HL-60 (cell line): ENCODE results near the gene CORO6.

Source experiments
- DNase-seq, 2 experiments: peaks; one replicate each; pipeline ENCODE4 v3.0.0-alpha.2; 2010 to 2020; ENCODE audit warnings: low read depth in 1 of 2, low spot score in 1 of 2
- H3K27ac ChIP-seq: fragments of 250-450 bp; sonication (Bioruptor Pico); replicated peaks from 2 replicates; pipeline ENCODE4 v1.5.1; 2020; ENCODE audit warnings: mild to moderate bottlenecking, moderate library complexity
- H3K27me3 ChIP-seq: fragments of 250-450 bp; sonication (Bioruptor Pico); 2 replicates; pipeline ENCODE4 v1.5.1; 2021; ENCODE audit warnings: mild to moderate bottlenecking, moderate library complexity; ENCODE audit not compliant: insufficient read depth, poor library complexity, severe bottlenecking
- H3K4me3 ChIP-seq: replicated peaks from 2 replicates; pipeline ENCODE4 v1.5.1; 2011; ENCODE audit warnings: mild to moderate bottlenecking, control low read depth, low read length; ENCODE audit not compliant: insufficient read depth
- CTCF ChIP-seq: IDR thresholded peaks from one replicate; pipeline ENCODE4 v1.5.1; 2011; ENCODE audit warnings: low read length, control low read depth, inconsistent platforms; ENCODE audit not compliant: insufficient read depth
- GABPA ChIP-seq: IDR thresholded peaks from 2 replicates; pipeline ENCODE4 v1.6.1; 2012; ENCODE audit warnings: low read depth
- POLR2AphosphoS5 ChIP-seq: IDR thresholded peaks from 2 replicates; pipeline ENCODE4 v1.6.1; 2012; ENCODE audit warnings: low read depth
- REST ChIP-seq: IDR thresholded peaks from 2 replicates; pipeline ENCODE4 v1.6.1; 2012; ENCODE audit warnings: low read depth; ENCODE audit not compliant: insufficient replicate concordance
- SPI1 ChIP-seq: IDR thresholded peaks from 2 replicates; pipeline ENCODE4 v1.6.1; 2012; ENCODE audit warnings: low read depth, mild to moderate bottlenecking, borderline replicate concordance

CORO6 gene

DNA sequence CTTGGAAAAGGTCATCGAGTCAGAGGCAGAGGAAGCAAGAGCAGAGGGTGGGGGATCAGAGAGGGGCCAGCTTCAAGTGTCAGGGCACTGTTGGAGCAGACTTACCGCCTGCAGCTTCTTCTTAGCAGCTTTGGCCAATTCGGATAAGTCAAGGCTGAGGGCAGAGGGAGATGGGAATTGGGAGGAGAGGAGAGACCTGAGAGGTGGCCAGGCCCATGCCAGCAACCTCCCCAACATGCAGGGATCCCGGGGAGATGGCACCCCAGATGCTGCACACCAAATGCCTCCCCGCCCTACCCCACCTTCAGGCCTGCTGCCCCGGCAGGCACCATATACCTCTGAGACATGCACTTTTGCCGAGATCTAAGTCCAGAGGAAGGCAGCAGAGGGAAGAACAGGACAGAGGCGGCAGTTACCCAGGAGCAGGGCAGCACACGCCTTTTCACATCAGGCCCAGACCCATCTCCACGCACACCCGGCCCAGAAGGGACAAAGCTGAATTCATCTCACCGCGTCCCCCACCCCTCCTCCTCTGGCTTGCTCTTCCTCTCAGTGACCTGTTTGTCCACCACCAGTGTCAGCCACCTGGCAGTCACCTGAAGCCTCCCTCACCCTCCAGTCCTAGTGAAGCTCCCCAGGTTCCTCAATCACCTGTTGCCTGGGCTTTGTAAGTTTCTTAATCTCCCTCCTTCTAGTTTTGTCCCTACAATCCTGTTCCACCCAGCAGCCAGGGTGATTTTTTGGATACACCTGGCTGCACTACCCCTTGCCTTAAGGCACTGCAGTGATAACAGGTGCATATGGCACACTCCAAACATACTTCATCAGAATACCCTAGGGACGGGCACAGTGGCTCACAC is 43.9 kb downstream of the CORO6 start:
- Histone ChIP-seq H3K27ac (no peak overlapping the region), H3K4me3 (no peak overlapping the region), H3K27me3 (no peaks in the 10 kb centered on the region)
- no peak for DNase-seq
- no peak for TF ChIP-seq GABPA
- no peak for TF ChIP-seq POLR2AphosphoS5
- no peak for TF ChIP-seq CTCF
- TF ChIP-seq REST: no peak

DNA sequence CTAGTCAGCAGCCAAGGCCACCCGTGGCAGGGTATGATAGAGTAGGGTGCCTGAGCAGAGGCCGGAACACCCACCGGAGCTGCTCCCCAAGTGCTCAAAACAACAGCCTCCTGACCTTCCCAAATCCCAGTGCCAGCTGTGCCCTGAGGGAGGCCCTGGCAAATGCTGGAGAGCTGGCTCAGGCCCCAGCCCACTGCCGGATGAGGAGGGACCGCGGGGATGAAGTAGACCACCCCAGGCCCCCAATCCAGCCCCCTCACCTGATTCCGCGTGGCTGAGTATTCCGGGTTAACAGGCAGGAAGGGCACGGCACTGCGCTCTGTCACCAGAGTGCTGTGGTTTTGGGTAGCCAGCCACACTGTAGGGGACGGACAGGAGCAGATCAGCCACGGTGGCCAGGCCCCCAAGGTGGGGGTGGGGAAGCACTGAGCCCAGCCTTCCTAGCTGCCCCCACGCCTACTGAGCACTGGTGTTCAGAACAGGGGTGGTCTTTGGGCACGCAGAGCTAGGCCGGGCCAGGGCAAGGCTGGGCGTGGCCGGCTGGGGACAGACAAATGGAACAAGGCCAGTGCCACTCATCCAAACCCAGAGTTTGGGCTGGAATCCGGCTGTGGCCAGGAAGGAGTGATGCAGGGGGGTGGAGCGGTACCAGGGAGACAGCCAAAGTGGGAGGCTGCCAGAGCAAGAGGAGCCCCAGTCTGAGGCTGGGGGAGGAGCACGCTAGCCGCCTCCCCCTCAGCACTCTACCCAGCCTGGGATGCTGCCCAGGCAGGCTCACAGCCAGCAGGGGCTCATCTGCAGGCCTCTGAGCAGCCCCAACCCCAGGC is 45.1 kb downstream of the CORO6 start:
- no peak for DNase-seq
- Histone ChIP-seq H3K4me3 (no peak overlapping the region), H3K27ac (no peak overlapping the region), H3K27me3 (no peaks in the 10 kb centered on the region)
- no peak for TF ChIP-seq CTCF
- no peak for TF ChIP-seq SPI1
- TF ChIP-seq REST: no peak
- TF ChIP-seq GABPA: no peak
- no peak for TF ChIP-seq POLR2AphosphoS5

- no peak for TF ChIP-seq REST
- no peak for TF ChIP-seq CTCF
- no peak for TF ChIP-seq SPI1
- no peak for TF ChIP-seq POLR2AphosphoS5
- TF ChIP-seq GABPA: no peak
- no peak overlapping the region for H3K27ac ChIP-seq
- no peaks in the 10 kb centered on the region for H3K27me3 ChIP-seq
- DNase-seq: no peak
- H3K4me3 ChIP-seq: no peak overlapping the region
Observed at GRCh38 chr17:29577001-29577370, 45.7 kb downstream of the CORO6 start.
